ENCODE data around the gene G2E3. TPM values are rescaled to one million over a fixed set of nuclear protein-coding genes. Genes with fewer than 3 reads are reported as not detected.

G2E3 gene
- total RNA-seq, 2 donors from 2014 or later, result 10.3 to 11.9 TPM

- Histone ChIP-seq H3K9me3 (no peaks in the 10 kb centered on the region), H3K27ac (no peak overlapping the region), H3K27me3 (replicated peaks; ENCODE audit: insufficient read depth) (no peaks in the 10 kb centered on the region), H3K4me1 (ENCODE audit: control insufficient read depth in 1 of 2, low read depth in 2 of 2) (no peaks in the 10 kb centered on the region), H3K4me3 (no peak overlapping the region), H3K36me3 (no peaks in the 10 kb centered on the region)
- TF ChIP-seq CTCF (IDR thresholded peaks at IDR 0.05), result no peak
- DNase-seq (ENCODE audit: low spot score), result no peak
- ATAC-seq (ENCODE audit: insufficient number of reproducible peaks, low FRiP score, low read depth), result no peak
These were observed 7.5 kb upstream of the G2E3 start for GRCh38 chr14:30551460-30551859.

GRCh38 chr14:30553311-30553989 is 5.5 kb upstream of the G2E3 start:
- ATAC-seq (ENCODE audit: insufficient number of reproducible peaks, low FRiP score, low read depth) (no peak), DNase-seq (ENCODE audit: low spot score) (no peak)
- H3K27me3 ChIP-seq (replicated peaks; ENCODE audit: insufficient read depth), result no peaks in the 10 kb centered on the region
- TF ChIP-seq CTCF (IDR thresholded peaks at IDR 0.05), result no peak
- no peak overlapping the region for H3K27ac ChIP-seq
- H3K4me3 ChIP-seq, result no peak overlapping the region
- no peaks in the 10 kb centered on the region for H3K36me3 ChIP-seq
- H3K9me3 ChIP-seq, result no peaks in the 10 kb centered on the region
- H3K4me1 ChIP-seq (ENCODE audit: control insufficient read depth in 1 of 2, low read depth in 2 of 2), result peaks cover 0 to 4% of the 10 kb centered on the region in 2 donors

- DNase-seq (ENCODE audit: low spot score), result no peak
- no peaks in the 10 kb centered on the region for H3K36me3 ChIP-seq
- H3K9me3 ChIP-seq, result no peaks in the 10 kb centered on the region
- peaks cover 10 to 24% of the 10 kb centered on the region in 2 donors for H3K4me1 ChIP-seq (ENCODE audit: control insufficient read depth in 1 of 2, low read depth in 2 of 2)
- no peaks in the 10 kb centered on the region for H3K27me3 ChIP-seq (replicated peaks; ENCODE audit: insufficient read depth)
- TF ChIP-seq CTCF (IDR thresholded peaks at IDR 0.05), result no peak
- ATAC-seq (ENCODE audit: insufficient number of reproducible peaks, low FRiP score, low read depth), result no peak
- peak overlapping the region; percentile 98 for H3K4me3 ChIP-seq
- H3K27ac ChIP-seq, result peak overlapping the region; percentile 75 to 82
These were observed 640 bp upstream of the G2E3 start for GRCh38 chr14:30558362-30558674.

GRCh38 chr14:30559638-30560091 is 707 bp downstream of the G2E3 start:
- H3K36me3 ChIP-seq, result no peaks in the 10 kb centered on the region
- peak overlapping the region; percentile 75 to 82 for H3K27ac ChIP-seq
- H3K4me3 ChIP-seq, result peak overlapping the region; percentile 98
- no peaks in the 10 kb centered on the region for H3K9me3 ChIP-seq
- DNase-seq (ENCODE audit: low spot score), result no peak
- peaks cover 10 to 24% of the 10 kb centered on the region in 2 donors for H3K4me1 ChIP-seq (ENCODE audit: control insufficient read depth in 1 of 2, low read depth in 2 of 2)
- ATAC-seq (ENCODE audit: insufficient number of reproducible peaks, low FRiP score, low read depth), result no peak
- TF ChIP-seq CTCF (IDR thresholded peaks at IDR 0.05), result no peak
- no peaks in the 10 kb centered on the region for H3K27me3 ChIP-seq (replicated peaks; ENCODE audit: insufficient read depth)

GRCh38 chr14:30560581-30560980 is 1.6 kb downstream of the G2E3 start:
- no peak for ATAC-seq (ENCODE audit: insufficient number of reproducible peaks, low FRiP score, low read depth)
- peak overlapping the region; percentile 98 for H3K4me3 ChIP-seq

More at GRCh38 chr14:30560581-30560980, 1.6 kb downstream of the G2E3 start:
- Histone ChIP-seq H3K9me3 (no peaks in the 10 kb centered on the region), H3K27me3 (replicated peaks; ENCODE audit: insufficient read depth) (no peaks in the 10 kb centered on the region), H3K36me3 (no peaks in the 10 kb centered on the region), H3K4me1 (ENCODE audit: control insufficient read depth in 1 of 2, low read depth in 2 of 2) (peaks cover 10 to 24% of the 10 kb centered on the region in 2 donors), H3K27ac (no peak overlapping the region)
- TF ChIP-seq CTCF (IDR thresholded peaks at IDR 0.05), result no peak
- no peak for DNase-seq (ENCODE audit: low spot score)

All from thoracic aorta (tissue), 2 donors.